HAP-1 (cell line): ENCODE data around the gene GAD1.

ENCODE experiments used
- DNase-seq, 2 experiments: peaks; one replicate each; pipeline ENCODE4 v3.0.0-alpha.2; 2016 to 2020; ENCODE audit warnings: low spot score in 2 of 2
- H3K27me3 ChIP-seq: fragments of 250-450 bp; sonication (Bioruptor Pico); 2 replicates; pipeline ENCODE4 v1.5.1; 2020; ENCODE audit warnings: low read depth, mild to moderate bottlenecking, moderate library complexity
- H3K36me3 ChIP-seq: fragments of 250-450 bp; sonication (Bioruptor Pico); replicated peaks from 2 replicates; pipeline ENCODE4 v1.5.1; 2020; ENCODE audit warnings: mild to moderate bottlenecking
- H3K4me1 ChIP-seq: fragments of 250-450 bp; sonication (Bioruptor Pico); 2 replicates; pipeline ENCODE4 v1.5.1; 2020; ENCODE audit warnings: mild to moderate bottlenecking
- H3K4me3 ChIP-seq: fragments of 250-450 bp; sonication (Bioruptor Pico); 2 replicates; pipeline ENCODE4 v1.5.1; 2020; ENCODE audit warnings: mild to moderate bottlenecking, moderate library complexity
- H3K9me3 ChIP-seq: fragments of 250-450 bp; sonication (Bioruptor Pico); 2 replicates; pipeline ENCODE4 v1.5.1; 2020; ENCODE audit warnings: mild to moderate bottlenecking, moderate library complexity
- in situ Hi-C: fragments of 300-500 bp; cut with MboI; formaldehyde crosslinking; loops from 3 replicates; pipeline ENCODE4 v1.14.3; 2020; ENCODE audit warnings: low sequenced_read_pairs, inconsistent platforms, mixed read lengths

GAD1 gene

DNA sequence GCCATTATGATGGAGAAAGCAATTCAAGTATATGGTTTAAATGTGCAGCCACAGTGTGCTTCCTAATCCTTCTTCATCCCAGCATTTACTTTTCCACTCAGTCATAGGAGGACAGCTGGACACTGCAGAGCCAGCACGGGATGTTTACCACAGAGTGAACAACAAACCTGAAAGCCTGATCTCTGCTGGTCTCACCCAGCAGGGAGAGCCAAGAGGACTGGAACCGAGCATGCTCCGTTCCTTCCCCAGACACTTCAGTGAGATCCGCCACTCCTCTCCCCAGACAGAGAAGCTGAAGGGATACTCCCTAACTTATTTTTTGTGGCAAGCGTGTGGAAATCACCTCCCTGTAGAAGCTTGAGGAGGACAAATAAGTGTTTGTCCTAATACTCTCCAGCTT is 89.2 kb downstream of the GAD1 start:
- H3K27me3 ChIP-seq, result no peaks in the 10 kb centered on the region
- H3K4me1 ChIP-seq, result no peaks in the 10 kb centered on the region
- no peak overlapping the region for H3K4me3 ChIP-seq
- H3K9me3 ChIP-seq, result no peaks in the 10 kb centered on the region
- H3K36me3 ChIP-seq, result no peaks in the 10 kb centered on the region
- no peak for DNase-seq
- in situ Hi-C loops, result no loop called here
